HG03558 (cell line): ENCODE results near the gene MYO1D.

ENCODE experiments used
- ATAC-seq: cut with Tn5 transposase; IDR thresholded peaks from one replicate; pipeline ENCODE4 v1.9.1; 2021; ENCODE audit warnings: moderate number of reproducible peaks; ENCODE audit not compliant: unreplicated experiment; ENCODE audit errors: extremely low read depth

MYO1D gene

DNA sequence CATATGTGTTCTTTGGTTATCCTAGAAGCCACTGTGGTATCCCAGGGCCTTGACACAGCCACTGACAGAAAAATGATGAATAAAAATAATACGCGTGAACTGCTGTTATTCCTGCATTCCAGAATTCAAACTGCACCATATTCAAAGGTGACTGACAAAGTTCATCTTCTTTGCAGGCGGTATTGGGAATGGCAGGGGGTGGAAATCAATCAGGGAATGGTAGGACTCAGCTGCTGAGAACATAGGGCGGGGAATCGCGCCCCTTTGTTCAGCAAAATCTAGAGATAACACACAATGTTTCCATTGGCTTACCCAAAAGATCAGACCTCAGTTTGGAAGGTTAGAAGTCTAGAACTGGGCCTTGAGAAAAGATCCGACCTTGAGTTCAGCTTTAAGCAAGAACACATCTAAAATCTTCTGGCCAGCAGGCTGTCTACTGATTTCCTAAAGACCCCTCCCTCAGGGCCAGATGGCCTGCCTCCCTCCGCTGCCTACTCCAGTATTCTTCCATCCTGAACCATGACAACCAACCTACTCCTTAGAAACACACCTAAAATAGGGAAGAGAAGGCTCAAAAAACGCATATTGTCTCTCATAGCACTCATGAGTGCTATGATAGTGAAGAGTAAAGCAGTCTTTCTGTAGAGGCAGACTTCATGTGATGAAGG, 356.1 kb downstream of the MYO1D start:
- ATAC-seq: no peak

DNA sequence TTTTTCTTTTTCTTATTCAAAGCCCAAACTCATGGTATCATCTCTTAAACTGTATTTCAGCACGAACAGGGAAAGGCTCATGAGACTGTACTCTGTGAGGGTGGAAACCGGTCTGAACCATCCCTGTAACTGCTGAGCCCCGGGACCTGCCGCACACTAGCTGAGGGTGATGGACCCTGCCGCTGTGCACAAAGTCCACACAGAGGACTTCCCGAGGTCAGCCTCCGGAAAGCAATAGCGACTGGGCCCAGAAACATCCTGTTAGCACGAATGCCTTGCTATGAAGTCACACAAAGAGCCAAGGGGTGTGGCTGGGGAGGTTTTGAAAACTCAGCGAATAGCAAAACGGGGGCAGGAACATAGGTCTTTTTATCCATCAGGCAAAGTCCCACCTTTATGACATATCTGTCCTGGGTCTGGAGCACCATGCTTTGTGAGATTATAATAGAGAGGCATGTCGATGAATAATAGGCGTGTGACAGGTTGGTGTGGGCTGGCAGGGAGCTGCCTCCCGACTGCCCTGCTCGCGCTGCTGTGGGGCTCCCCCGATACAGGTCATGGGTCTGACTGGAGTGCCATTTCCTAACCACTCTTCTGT, 356.7 kb downstream of the MYO1D start:
- ATAC-seq: no peak

- ATAC-seq: no peak
These were observed 357.5 kb downstream of the MYO1D start for GRCh38 chr17:32519228-32520103.

- ATAC-seq: no peak
These were observed 358.2 kb downstream of the MYO1D start for GRCh38 chr17:32518646-32519227.

DNA sequence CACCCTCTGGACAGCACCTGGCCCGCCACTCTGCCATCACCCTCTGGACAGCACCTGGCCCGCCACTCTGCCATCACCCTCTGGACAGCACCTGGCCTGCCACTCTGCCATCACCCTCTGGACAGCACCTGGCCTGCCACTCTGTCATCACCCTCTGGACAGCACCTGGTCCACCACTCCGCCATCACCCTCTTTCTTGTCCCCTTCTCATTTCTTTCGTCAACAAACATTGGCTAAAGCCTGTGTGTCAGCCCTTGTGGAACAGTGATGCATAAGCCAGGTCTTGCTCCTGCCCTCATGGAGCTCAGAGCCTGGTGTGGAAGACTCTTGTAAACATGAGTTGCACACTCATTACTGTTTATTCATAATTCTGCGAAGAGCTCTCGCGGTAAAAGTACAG, 358.9 kb downstream of the MYO1D start:
- no peak for ATAC-seq

DNA sequence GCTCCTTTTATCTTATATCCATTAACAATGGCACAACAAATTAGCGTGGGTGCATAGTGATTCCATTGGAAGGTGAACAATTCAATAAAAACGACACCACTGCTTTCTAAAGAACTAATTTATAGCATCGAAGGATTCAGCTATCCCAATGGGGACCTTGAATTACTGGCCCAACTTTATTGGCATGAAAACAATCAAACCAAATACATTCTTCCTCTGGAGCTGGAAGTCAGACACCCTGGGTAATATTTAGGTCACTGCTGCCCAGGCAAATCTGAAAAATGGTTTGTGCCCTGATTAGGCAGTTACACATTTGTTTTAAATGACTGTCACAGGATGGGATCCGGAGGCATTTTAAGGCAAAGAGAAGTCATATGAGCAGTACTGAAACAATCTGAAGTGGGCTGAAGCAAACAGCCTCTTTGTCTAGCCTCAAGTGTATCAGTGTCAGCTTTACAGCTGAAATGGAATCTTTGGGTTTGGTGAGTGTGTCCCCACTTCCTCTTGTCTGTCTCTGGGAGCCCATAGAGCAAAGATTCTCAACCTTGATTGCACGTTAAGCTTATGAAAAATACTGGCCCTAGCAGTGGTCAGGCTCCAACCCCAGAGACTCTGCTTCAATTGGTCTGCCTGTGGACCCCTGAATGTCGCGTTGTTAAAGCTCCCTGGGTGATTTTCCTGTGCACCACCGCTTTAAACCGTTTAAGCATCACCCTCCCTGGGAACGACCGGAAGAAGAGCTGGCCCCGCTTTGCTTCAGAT, 359.8 kb downstream of the MYO1D start:
- ATAC-seq: no peak

GRCh38 chr17:32516450-32516849, 360.5 kb downstream of the MYO1D start:
- ATAC-seq: no peak

- peak; percentile 28 for ATAC-seq
These were observed 361.1 kb downstream of the MYO1D start for GRCh38 chr17:32515677-32516383.

DNA sequence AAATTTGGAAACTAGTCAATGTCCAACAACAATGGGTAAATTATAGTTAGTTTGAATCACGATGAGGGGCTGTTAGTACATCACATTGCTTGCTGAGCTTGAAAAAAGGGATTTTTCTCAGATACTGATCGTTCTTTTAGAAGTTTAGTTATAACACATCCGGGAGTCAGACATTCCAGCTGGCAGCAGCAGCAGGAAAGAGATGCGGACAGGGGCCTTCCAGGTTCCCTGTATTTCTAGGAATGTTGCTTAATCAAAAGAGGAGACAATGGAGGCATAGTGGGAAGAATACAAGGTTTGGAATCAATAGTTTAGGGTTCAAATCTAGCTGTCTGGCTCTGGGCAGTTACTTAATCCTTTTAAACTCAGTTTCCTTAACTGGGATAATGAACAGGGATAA, 362.3 kb downstream of the MYO1D start:
- ATAC-seq: no peak

DNA sequence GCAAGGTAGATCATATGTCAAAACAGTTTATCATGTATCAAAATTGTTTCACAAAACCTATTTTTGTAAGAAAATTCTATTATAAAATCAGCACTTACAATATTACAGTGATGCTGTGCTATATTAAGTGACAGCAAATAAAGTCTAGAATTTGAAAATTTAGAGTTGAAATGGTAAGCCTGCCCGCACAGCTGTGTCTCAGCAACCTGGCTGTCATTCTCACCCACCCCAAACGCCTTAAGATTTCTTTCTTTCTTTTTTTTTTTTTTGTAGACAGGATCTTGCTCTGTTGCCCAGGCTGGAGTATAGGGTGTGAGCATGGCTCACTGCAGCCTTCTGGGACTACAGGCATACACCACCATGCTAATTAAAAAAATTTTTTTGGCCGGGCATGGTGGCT, 363.3 kb downstream of the MYO1D start:
- ATAC-seq: no peak

DNA sequence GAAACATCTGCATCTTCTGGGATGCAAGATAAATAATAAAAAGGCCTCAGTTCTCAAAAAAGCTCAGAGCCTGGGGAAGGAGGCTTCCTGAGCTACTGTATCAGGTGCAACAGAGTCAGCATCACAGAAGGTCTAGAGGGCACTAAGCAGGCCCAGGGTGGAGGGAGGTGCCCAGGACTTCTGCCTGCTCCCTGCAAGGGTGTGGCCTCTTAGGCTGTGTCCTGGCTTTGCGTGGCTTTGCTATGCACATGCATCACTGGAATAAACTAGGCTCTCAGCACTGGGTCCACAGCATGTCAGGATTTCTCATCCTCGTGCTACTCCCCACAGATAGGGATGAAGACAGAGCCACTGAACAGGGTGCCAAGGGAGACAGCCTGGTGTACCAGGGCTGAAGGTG, 364.6 kb downstream of the MYO1D start:
- ATAC-seq: no peak

DNA sequence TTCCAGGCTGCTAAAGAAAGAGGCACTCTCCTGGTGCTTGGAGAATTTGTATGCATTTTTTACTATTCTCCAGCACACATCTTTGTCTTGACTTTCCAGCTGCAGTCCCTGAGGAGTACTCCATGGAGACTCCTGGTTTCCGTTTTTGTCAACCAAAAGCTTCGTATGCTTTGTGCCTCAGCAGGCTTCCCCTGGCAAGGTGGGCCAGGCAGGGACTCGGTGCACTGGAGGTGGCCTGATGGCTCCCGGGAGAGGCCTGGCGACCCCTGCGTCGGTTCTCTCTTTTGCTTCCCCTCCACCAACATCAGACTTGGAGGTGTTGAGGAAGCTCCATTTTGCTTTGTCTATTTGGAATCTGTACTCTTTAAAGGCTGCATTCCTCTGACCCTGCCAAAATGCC, 366.5 kb downstream of the MYO1D start:
- ATAC-seq: no peak

- no peak for ATAC-seq
These were observed 368.0 kb downstream of the MYO1D start for GRCh38 chr17:32508926-32509325.

- ATAC-seq: no peak
These were observed 372.5 kb downstream of the MYO1D start for GRCh38 chr17:32504166-32504990.

DNA sequence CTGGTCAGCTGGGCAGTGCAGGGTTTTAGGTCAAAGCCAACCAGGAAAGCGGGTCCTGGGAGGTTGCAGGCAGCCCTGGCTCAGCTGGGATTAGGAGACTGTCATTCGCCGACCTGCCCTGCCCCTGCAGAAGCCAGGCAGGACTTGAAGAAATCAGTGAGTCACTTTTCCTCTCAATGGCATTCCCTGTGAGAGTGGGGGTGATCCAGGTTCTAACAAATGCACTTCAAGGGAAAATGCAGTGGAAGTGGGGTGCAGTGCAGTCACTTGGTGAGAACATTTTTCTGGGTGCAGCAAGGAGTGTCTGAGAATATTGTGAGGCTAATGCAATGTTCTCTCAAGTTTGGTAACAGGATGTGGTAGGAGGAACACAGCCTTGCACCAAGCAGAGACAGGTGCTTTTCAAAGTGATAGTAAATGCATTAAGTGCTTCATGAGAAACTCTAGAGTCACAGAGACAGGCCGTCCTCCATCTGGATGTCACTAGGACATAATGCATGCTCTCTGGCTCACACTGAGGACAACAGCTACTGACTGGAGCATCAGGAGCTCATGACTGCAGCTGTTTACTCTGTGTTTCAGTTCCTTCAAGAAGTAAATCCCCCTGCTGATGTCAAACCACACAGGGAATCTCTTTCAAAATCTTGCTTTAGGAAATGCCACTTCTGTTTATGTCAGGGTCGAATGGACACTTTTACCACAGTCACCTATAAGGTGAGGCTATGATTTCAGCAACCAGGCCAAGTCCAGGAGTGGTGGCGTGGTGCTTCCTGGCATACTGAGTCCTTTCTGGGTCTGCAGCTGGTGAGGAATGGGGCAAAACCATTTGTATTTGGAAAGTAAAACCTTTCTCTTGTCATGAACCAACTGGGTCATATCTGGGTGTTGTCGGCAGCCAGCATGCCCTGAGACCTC, 373.4 kb downstream of the MYO1D start:
- ATAC-seq: peak; percentile 82

GRCh38 chr17:32502710-32503109, 374.2 kb downstream of the MYO1D start:
- ATAC-seq: no peak

- ATAC-seq: no peak
These were observed 374.9 kb downstream of the MYO1D start for GRCh38 chr17:32502013-32502412.

DNA sequence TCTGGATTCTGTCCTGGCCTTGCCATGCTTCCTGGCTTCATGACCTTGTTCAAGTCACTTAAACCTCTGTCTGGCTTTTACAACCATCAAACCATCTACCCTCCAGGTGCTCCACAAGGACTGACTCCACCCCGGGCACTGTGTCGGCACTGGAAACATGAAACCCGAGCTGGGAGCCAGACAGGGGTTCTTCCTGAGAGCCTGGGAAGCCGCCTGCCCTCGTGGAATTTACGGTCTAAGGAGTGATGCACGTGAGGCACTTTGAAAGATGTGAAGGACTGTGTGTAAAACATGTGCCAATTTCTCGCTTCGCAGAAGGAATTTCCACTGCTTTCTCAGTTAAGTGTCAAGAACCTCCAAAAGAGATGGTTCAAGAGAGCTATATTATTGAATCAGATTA, 378.5 kb downstream of the MYO1D start:
- ATAC-seq: no peak
